ENCODE data around the gene LRWD1. TPM values are rescaled to one million over a fixed set of nuclear protein-coding genes. Genes with fewer than 3 reads are reported as not detected.
"Not testable (repeated sequence)": the region's sequence is repeated elsewhere in the genome, so short reads cannot be mapped to it uniquely, and the experiment has no call there.

LRWD1 gene
- polyA plus RNA-seq, 2 donors: 6.3 to 9.5 TPM

GRCh38 chr7:102511860-102512522, 47.2 kb downstream of the LRWD1 start:
- WGBS, 2 donors: no CpG with 5 or more reads among the region's 30 CpGs
- H3K27ac ChIP-seq (ENCODE audit: low read depth in 2 of 2, low read length in 1 of 2); H3K4me1 ChIP-seq (ENCODE audit: control insufficient read depth in 2 of 2, insufficient read depth in 2 of 2, low read length in 1 of 2); H3K4me3 ChIP-seq (ENCODE audit: low read depth in 1 of 2, low read length in 2 of 2); H3K27me3 ChIP-seq (ENCODE audit: control insufficient read depth in 1 of 2, insufficient read depth in 2 of 2, low read length in 2 of 2); H3K36me3 ChIP-seq (ENCODE audit: control insufficient read depth in 2 of 2, insufficient read depth in 2 of 2, low read length in 1 of 2); H3K9me3 ChIP-seq (ENCODE audit: control insufficient read depth in 2 of 2, insufficient read depth in 1 of 2, low read depth in 1 of 2, low read length in 1 of 2): not testable (repeated sequence)

DNA sequence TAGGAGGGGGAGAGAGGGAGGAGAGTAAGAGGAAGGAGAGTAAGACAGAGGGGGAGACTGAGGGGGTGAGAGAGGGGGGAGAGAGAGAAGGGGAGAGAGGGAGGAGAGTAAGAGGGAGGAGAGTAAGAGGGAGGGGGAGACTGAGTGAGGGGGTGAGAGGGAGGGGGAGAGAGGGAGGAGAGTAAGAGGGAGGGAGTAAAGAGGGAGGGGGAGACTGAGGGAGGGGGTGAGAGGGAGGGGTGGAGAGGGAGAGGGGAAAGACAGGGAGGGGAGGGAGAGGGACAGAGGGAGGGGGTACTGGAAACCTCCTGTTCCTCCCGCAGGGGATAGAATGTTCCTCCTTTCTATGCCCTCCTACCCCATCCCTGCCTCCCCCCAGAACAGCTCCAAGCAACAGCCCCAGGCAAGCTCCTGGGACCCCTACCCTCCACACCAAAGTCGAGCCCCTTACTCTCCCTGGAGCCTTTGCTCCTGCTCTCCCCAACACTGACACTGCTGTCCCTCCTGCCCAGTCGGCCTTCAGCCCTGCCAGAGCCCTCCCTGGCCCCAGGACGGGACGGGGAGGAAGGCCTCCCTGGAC, 47.9 kb downstream of the LRWD1 start:
- 14 to 16% methylated on average over 4 to 5 of the region's 5 CpGs for WGBS, 2 donors

GRCh38 chr7:102514881-102515721, 50.3 kb downstream of the LRWD1 start:
- H3K4me3 ChIP-seq (ENCODE audit: low read depth in 1 of 2, low read length in 2 of 2); H3K27ac ChIP-seq (ENCODE audit: low read depth in 2 of 2, low read length in 1 of 2); H3K4me1 ChIP-seq (ENCODE audit: control insufficient read depth in 2 of 2, insufficient read depth in 2 of 2, low read length in 1 of 2); H3K27me3 ChIP-seq (ENCODE audit: control insufficient read depth in 1 of 2, insufficient read depth in 2 of 2, low read length in 2 of 2); H3K36me3 ChIP-seq (ENCODE audit: control insufficient read depth in 2 of 2, insufficient read depth in 2 of 2, low read length in 1 of 2); H3K9me3 ChIP-seq (ENCODE audit: control insufficient read depth in 2 of 2, insufficient read depth in 1 of 2, low read depth in 1 of 2, low read length in 1 of 2): not testable (repeated sequence)
- 38% methylated on average over 2 of the region's 15 CpGs; no CpG with 5 or more reads in 1 of the 2 donors for WGBS, 2 donors

More for the DNA sequence above, 47.9 kb downstream of the LRWD1 start:
- not testable (repeated sequence) for H3K9me3 ChIP-seq (ENCODE audit: control insufficient read depth in 2 of 2, insufficient read depth in 1 of 2, low read depth in 1 of 2, low read length in 1 of 2); H3K27me3 ChIP-seq (ENCODE audit: control insufficient read depth in 1 of 2, insufficient read depth in 2 of 2, low read length in 2 of 2); H3K4me3 ChIP-seq (ENCODE audit: low read depth in 1 of 2, low read length in 2 of 2); H3K4me1 ChIP-seq (ENCODE audit: control insufficient read depth in 2 of 2, insufficient read depth in 2 of 2, low read length in 1 of 2); H3K36me3 ChIP-seq (ENCODE audit: control insufficient read depth in 2 of 2, insufficient read depth in 2 of 2, low read length in 1 of 2)
- peak overlapping the region in 1 of 2 donors; percentile 55 for H3K27ac ChIP-seq (ENCODE audit: low read depth in 2 of 2, low read length in 1 of 2)

DNA sequence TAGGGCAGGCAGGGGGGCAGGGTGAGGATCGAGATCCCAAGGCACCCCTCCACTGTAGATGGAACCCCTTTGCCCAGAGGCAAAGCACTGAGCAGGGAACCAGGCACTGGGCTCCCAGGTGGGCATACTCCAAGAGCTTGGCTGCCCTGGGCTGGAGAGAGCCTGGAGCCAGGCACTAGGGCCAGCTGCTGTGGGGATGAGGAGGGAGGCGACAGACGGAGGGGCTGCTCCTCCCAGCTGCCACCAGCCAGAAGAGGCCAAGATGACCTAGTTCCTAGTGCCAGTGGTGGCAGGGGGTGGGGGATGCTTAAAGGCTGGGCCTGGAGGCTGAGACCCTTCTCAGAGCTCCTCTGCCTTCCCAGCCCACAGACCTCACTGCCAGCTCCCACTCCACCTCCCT, 51.1 kb downstream of the LRWD1 start:
- no CpG with 5 or more reads among the region's 3 CpGs for WGBS, 2 donors
- H3K27ac ChIP-seq (ENCODE audit: low read depth in 2 of 2, low read length in 1 of 2); H3K36me3 ChIP-seq (ENCODE audit: control insufficient read depth in 2 of 2, insufficient read depth in 2 of 2, low read length in 1 of 2); H3K27me3 ChIP-seq (ENCODE audit: control insufficient read depth in 1 of 2, insufficient read depth in 2 of 2, low read length in 2 of 2); H3K9me3 ChIP-seq (ENCODE audit: control insufficient read depth in 2 of 2, insufficient read depth in 1 of 2, low read depth in 1 of 2, low read length in 1 of 2); H3K4me3 ChIP-seq (ENCODE audit: low read depth in 1 of 2, low read length in 2 of 2); H3K4me1 ChIP-seq (ENCODE audit: control insufficient read depth in 2 of 2, insufficient read depth in 2 of 2, low read length in 1 of 2): not testable (repeated sequence)

GRCh38 chr7:102516951-102517350, 52.2 kb downstream of the LRWD1 start:
- not testable (repeated sequence) for H3K4me3 ChIP-seq (ENCODE audit: low read depth in 1 of 2, low read length in 2 of 2); H3K27ac ChIP-seq (ENCODE audit: low read depth in 2 of 2, low read length in 1 of 2); H3K4me1 ChIP-seq (ENCODE audit: control insufficient read depth in 2 of 2, insufficient read depth in 2 of 2, low read length in 1 of 2); H3K9me3 ChIP-seq (ENCODE audit: control insufficient read depth in 2 of 2, insufficient read depth in 1 of 2, low read depth in 1 of 2, low read length in 1 of 2); H3K36me3 ChIP-seq (ENCODE audit: control insufficient read depth in 2 of 2, insufficient read depth in 2 of 2, low read length in 1 of 2); H3K27me3 ChIP-seq (ENCODE audit: control insufficient read depth in 1 of 2, insufficient read depth in 2 of 2, low read length in 2 of 2)
- WGBS, 2 donors: no CpG with 5 or more reads among the region's 10 CpGs

- H3K27ac ChIP-seq (ENCODE audit: low read depth in 2 of 2, low read length in 1 of 2); H3K9me3 ChIP-seq (ENCODE audit: control insufficient read depth in 2 of 2, insufficient read depth in 1 of 2, low read depth in 1 of 2, low read length in 1 of 2); H3K4me1 ChIP-seq (ENCODE audit: control insufficient read depth in 2 of 2, insufficient read depth in 2 of 2, low read length in 1 of 2); H3K27me3 ChIP-seq (ENCODE audit: control insufficient read depth in 1 of 2, insufficient read depth in 2 of 2, low read length in 2 of 2); H3K36me3 ChIP-seq (ENCODE audit: control insufficient read depth in 2 of 2, insufficient read depth in 2 of 2, low read length in 1 of 2): not testable (repeated sequence)
- WGBS, 2 donors: 0 to 1% methylated on average over 6 to 20 of the region's 61 CpGs
- H3K4me3 ChIP-seq (ENCODE audit: low read depth in 1 of 2, low read length in 2 of 2): peak within 1 kb of the TSS in 1 of 2 donors; percentile 33
Observed at GRCh38 chr7:102517550-102518147, 52.9 kb downstream of the LRWD1 start, which contains the start of gene RASA4B. Gene RASA4B, minus strand, starts transcription at chr7:102517777. Its CDS starts 67 bp downstream, at chr7:102517710.

DNA sequence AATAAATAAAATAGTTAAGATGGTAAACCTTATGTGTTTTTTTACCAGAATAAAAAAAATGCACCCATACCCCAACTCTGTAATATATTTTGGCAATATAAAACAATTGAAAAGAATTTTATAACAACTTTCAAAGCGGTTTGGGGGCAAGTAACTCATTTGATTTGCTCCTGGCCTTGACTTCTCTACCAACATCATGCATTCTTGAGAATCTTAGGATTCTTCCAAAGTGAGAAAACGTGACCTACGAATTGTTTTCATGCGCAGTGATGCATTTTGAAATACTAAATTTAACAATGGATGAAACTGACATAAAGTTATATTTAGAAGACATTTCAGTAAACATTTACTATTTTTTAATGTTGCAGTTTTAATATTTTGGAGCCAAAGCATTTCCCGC, 56.0 kb downstream of the LRWD1 start:
- H3K27me3 ChIP-seq (ENCODE audit: control insufficient read depth in 1 of 2, insufficient read depth in 2 of 2, low read length in 2 of 2); H3K27ac ChIP-seq (ENCODE audit: low read depth in 2 of 2, low read length in 1 of 2); H3K4me1 ChIP-seq (ENCODE audit: control insufficient read depth in 2 of 2, insufficient read depth in 2 of 2, low read length in 1 of 2); H3K9me3 ChIP-seq (ENCODE audit: control insufficient read depth in 2 of 2, insufficient read depth in 1 of 2, low read depth in 1 of 2, low read length in 1 of 2); H3K36me3 ChIP-seq (ENCODE audit: control insufficient read depth in 2 of 2, insufficient read depth in 2 of 2, low read length in 1 of 2); H3K4me3 ChIP-seq (ENCODE audit: low read depth in 1 of 2, low read length in 2 of 2): not testable (repeated sequence)
- 82% methylated on average over 4 of the region's 5 CpGs; no CpG with 5 or more reads in 1 of the 2 donors for WGBS, 2 donors

Other genes starting within 250 kb of the LRWD1 start
- gene SH2B2, start 178.1 kb upstream of the LRWD1 start, polyA plus RNA-seq: 1 to 10 TPM; 1.0 to 1.4 TPM
- under 1 TPM in 1 of 2 donors, not detected in 1; 0.22 TPM for gene SPDYE6, start 108.5 kb upstream of the LRWD1 start, polyA plus RNA-seq
- 10 to 100 TPM; 15.9 to 21.1 TPM for gene PRKRIP1, start 68.6 kb upstream of the LRWD1 start, polyA plus RNA-seq
- gene ORAI2, start 31.4 kb upstream of the LRWD1 start, polyA plus RNA-seq: 1 to 10 TPM in 1 of 2 donors, under 1 TPM in 1; 0.71 to 1.4 TPM
- 1 to 10 TPM; 7.6 TPM for gene ALKBH4, start 121 bp upstream of the LRWD1 start, polyA plus RNA-seq
- gene POLR2J, start 13.9 kb downstream of the LRWD1 start, polyA plus RNA-seq: 10 to 100 TPM; 68.9 to 89.4 TPM
- 1 to 10 TPM; 4.6 to 4.9 TPM for gene RASA4B, start 52.8 kb downstream of the LRWD1 start, polyA plus RNA-seq
- gene UPK3BL2, start 78.7 kb downstream of the LRWD1 start, polyA plus RNA-seq: 10 to 100 TPM; 13.1 to 92.4 TPM
- gene SPDYE2, start 86.2 kb downstream of the LRWD1 start, polyA plus RNA-seq: under 1 TPM in 1 of 2 donors, not detected in 1; 0.05 TPM
- 10 to 100 TPM; 39.1 to 71.0 TPM for gene POLR2J3, start 107.6 kb downstream of the LRWD1 start, polyA plus RNA-seq
- 10 to 100 TPM; 13.0 to 14.3 TPM for gene RASA4, start 151.8 kb downstream of the LRWD1 start, polyA plus RNA-seq
- gene UPK3BL1, start 177.8 kb downstream of the LRWD1 start, polyA plus RNA-seq: 100 to 1,000 TPM in 1 of 2 donors, 10 to 100 TPM in 1; 91.5 to 366 TPM
- gene SPDYE2B, start 185.3 kb downstream of the LRWD1 start, polyA plus RNA-seq: not detected
- gene POLR2J2, start 206.7 kb downstream of the LRWD1 start, polyA plus RNA-seq: 1 to 10 TPM; 2.1 to 4.5 TPM